GM12878 (cell line): ENCODE data around the gene MUC5AC. TPM values are rescaled to one million over a fixed set of nuclear protein-coding genes. Genes with fewer than 3 reads are reported as not detected.

Experiments used
- ATAC-seq: fragments of 200-7000 bp; cut with Tn5 transposase; 3 replicates; pipeline ENCODE4 v1.9.1; 2020; ENCODE audit warnings: mild to moderate bottlenecking, moderate library complexity
- BruUV-seq: library from RNA; stranded (reverse); fragments of 400-500 nt; replicated peaks from 2 replicates; lab custom pipeline; 2021; lab: Mats Ljungman, UMichigan
- CTCF ChIA-PET: fragments of 300-600 bp; sonication (Branson Sonifier 250); formaldehyde crosslinking; extraction: SDS; loops from one replicate; lab custom pipeline; 2021; ENCODE audit warnings: inconsistent platforms; lab: Yijun Ruan, JAX
- POLR2A ChIA-PET: fragments of 350-600 bp; formaldehyde crosslinking; extraction: SDS; loops from one replicate; lab custom pipeline; 2021; ENCODE audit warnings: inconsistent platforms; lab: Charles Lee
- RAD21 ChIA-PET: fragments of 300-600 bp; sonication (Branson Sonifier 250); formaldehyde crosslinking; loops from one replicate; lab custom pipeline; 2023; ENCODE audit warnings: antibody characterized with exemption; ENCODE audit not compliant: unreplicated experiment; lab: Charles Lee
- SMC1A ChIA-PET: fragments of 300-600 bp; sonication (Branson Sonifier 250); formaldehyde crosslinking; loops from one replicate; lab custom pipeline; 2023; ENCODE audit not compliant: unreplicated experiment, uncharacterized antibody; lab: Charles Lee
- DNase-seq: peaks from one replicate; pipeline ENCODE4 v3.0.0-alpha.2; 2011; ENCODE audit warnings: low read depth, low spot score
- FAIRE-seq: peaks from 3 replicates; lab custom pipeline; 2011; peaks lifted over from hg19 to GRCh38; lab: Jason Lieb, UNC
- H2AFZ ChIP-seq: 2 replicates; pipeline ENCODE4 v1.6.0; 2011; ENCODE audit warnings: low read depth, low read length, control low read depth; ENCODE audit not compliant: control insufficient read depth
- H3K27ac ChIP-seq: 2 replicates; pipeline ENCODE4 v1.5.1; 2011; ENCODE audit warnings: control low read depth; ENCODE audit not compliant: control insufficient read depth, insufficient read depth
- H3K27me3 ChIP-seq, 2 experiments: replicated peaks in 1 of 2; 2 replicates each; pipeline versions ENCODE4 v1.6.0 to v1.6.1; 2011; ENCODE audit warnings: low read length in 1 of 2; ENCODE audit not compliant: control insufficient read depth in 2 of 2, insufficient read depth in 2 of 2
- H3K36me3 ChIP-seq, 2 experiments: 2 replicates each; pipeline ENCODE4 v1.5.1; 2011; ENCODE audit warnings: low read length in 1 of 2; ENCODE audit not compliant: control insufficient read depth in 2 of 2, insufficient read depth in 2 of 2
- H3K4me1 ChIP-seq: 2 replicates; pipeline ENCODE4 v1.6.1; 2011; ENCODE audit warnings: mild to moderate bottlenecking, low read length, moderate library complexity, mixed read lengths; ENCODE audit not compliant: control insufficient read depth, insufficient read depth
- H3K4me2 ChIP-seq: 2 replicates; pipeline ENCODE4 v1.6.0; 2011; ENCODE audit warnings: control low read depth; ENCODE audit not compliant: control insufficient read depth, insufficient read depth
- H3K4me3 ChIP-seq: fragments of 200-600 bp; sonication (generic); 2 replicates; pipeline ENCODE4 v1.5.1; 2016
- H3K79me2 ChIP-seq: 2 replicates; pipeline ENCODE4 v1.6.0; 2011; ENCODE audit warnings: low read length; ENCODE audit not compliant: control insufficient read depth, insufficient read depth
- H3K9ac ChIP-seq: 2 replicates; pipeline ENCODE4 v1.8.0; 2011; ENCODE audit warnings: low read length, control low read depth, mixed read lengths; ENCODE audit not compliant: control insufficient read depth, insufficient read depth
- H3K9me3 ChIP-seq: replicated peaks from 3 replicates; pipeline ENCODE4 v1.5.1; 2011; ENCODE audit warnings: mild to moderate bottlenecking, low read length; ENCODE audit not compliant: control insufficient read depth, insufficient read depth
- H4K20me1 ChIP-seq: 2 replicates; pipeline ENCODE4 v1.6.0; 2011; ENCODE audit not compliant: control insufficient read depth, insufficient read depth
- ATF7 ChIP-seq: fragments of 450-650 bp; IDR thresholded peaks from 2 replicates; pipeline ENCODE4 v1.6.1; 2016; ENCODE audit warnings: low read depth, mild to moderate bottlenecking
- CBFB ChIP-seq: IDR thresholded peaks from 2 replicates; pipeline ENCODE4 v1.6.1; 2016; ENCODE audit warnings: antibody characterized with exemption, low read depth
- CEBPZ ChIP-seq: fragments of 150-350 bp; IDR thresholded peaks from 2 replicates; pipeline ENCODE4 v1.6.1; 2016; ENCODE audit warnings: low read depth, low read length
- CHD1 ChIP-seq: IDR thresholded peaks from 2 replicates; pipeline ENCODE4 v1.6.1; 2012; ENCODE audit warnings: low read depth, low read length, improper control_type of control experiment
- FOXK2 ChIP-seq: fragments of 450-650 bp; IDR thresholded peaks from 2 replicates; pipeline ENCODE4 v1.6.1; 2017; ENCODE audit warnings: mild to moderate bottlenecking, moderate library complexity
- FOXM1 ChIP-seq: IDR thresholded peaks from 2 replicates; pipeline ENCODE4 v1.6.1; 2012; ENCODE audit warnings: low read depth, mild to moderate bottlenecking, inconsistent platforms, low read length, moderate library complexity
- HCFC1 ChIP-seq: fragments of 150-350 bp; IDR thresholded peaks from 2 replicates; pipeline ENCODE4 v1.6.1; 2014; ENCODE audit warnings: low read length
- IRF3 ChIP-seq: fragments of 450-650 bp; IDR thresholded peaks from 2 replicates; pipeline ENCODE4 v1.6.1; 2014; ENCODE audit warnings: mild to moderate bottlenecking
- NFIC ChIP-seq: IDR thresholded peaks from 2 replicates; pipeline ENCODE4 v1.6.1; 2012; ENCODE audit warnings: low read depth, mild to moderate bottlenecking, inconsistent platforms, low read length, moderate library complexity
- PAX5 ChIP-seq: IDR thresholded peaks from 2 replicates; pipeline ENCODE4 v1.6.1; 2011; ENCODE audit warnings: low read depth, low read length, borderline replicate concordance
- RBBP5 ChIP-seq: fragments of 200-600 bp; sonication (generic); conservative IDR thresholded peaks from 2 replicates; pipeline ENCODE4 v1.6.1; 2016
- RELA ChIP-seq: fragments of 450-650 bp; IDR thresholded peaks from 2 replicates; pipeline ENCODE4 v1.8.0; 2014; ENCODE audit warnings: borderline replicate concordance; ENCODE audit not compliant: partially characterized antibody
- ZBED1 ChIP-seq: IDR thresholded peaks from 2 replicates; pipeline ENCODE4 v1.6.1; 2016; ENCODE audit warnings: borderline replicate concordance
- ZNF24 ChIP-seq: fragments of 450-650 bp; IDR thresholded peaks from 2 replicates; pipeline ENCODE4 v1.6.1; 2017; ENCODE audit warnings: antibody characterized with exemption, mild to moderate bottlenecking
- ZNF622 ChIP-seq: fragments of 450-650 bp; IDR thresholded peaks from 2 replicates; pipeline ENCODE4 v1.6.1; 2017; ENCODE audit warnings: mild to moderate bottlenecking, inconsistent platforms
- WGBS: methylation state at CpG from one replicate; pipeline ENCODE4 v1.1.6; 2016; ENCODE audit warnings: low lambda C conversion rate; ENCODE audit not compliant: insufficient replicate concordance, insufficient coverage; ENCODE audit errors: missing lambda C conversion rate; 5-methylcytosine and 5-hydroxymethylcytosine counted together
- in situ Hi-C: fragments of 300-500 bp; cut with MboI; formaldehyde crosslinking; loops from 9 replicates; pipeline ENCODE4 v1.14.3; 2018; ENCODE audit warnings: mixed read lengths
- intact Hi-C: fragments of 100-400 bp; cut with micrococcal nuclease; formaldehyde crosslinking; loops from one replicate; pipeline ENCODE4 v1.14.2; 2022; ENCODE audit not compliant: unreplicated experiment
- polyA plus RNA-seq, 11 experiments: library from polyadenylated mRNA; depleted of rRNA in 4 of 11; unstranded in 6 of 11; stranded (reverse) in 5 of 11; fragments of >200 nt; fragmentation: Nextera tagmentation in 4 of 11; fragmentation: Illumina TruSeq in 1 of 11; extraction: Ambion mirVana in 4 of 11; extraction: Trizol in 1 of 11; gene quantifications; 1 replicate in 1 of 11; 2 replicates in 10 of 11; pipeline versions ENCODE4 v1.2.1 to v1.2.3, GENCODE V29; 2011 to 2016; ENCODE audit warnings: inconsistent platforms in 2 of 11, missing spikeins in 2 of 11, low read depth in 1 of 11
- total RNA-seq, 4 experiments: library from RNA; depleted of rRNA in 3 of 4; stranded (reverse); fragments of >200 nt in 3 of 4; fragmentation: Illumina TruSeq in 1 of 4; extraction: Trizol in 1 of 4; gene quantifications; 2 replicates each; pipeline versions ENCODE4 v1.2.1 to v1.2.3, GENCODE V29; 2013 to 2021
- TF ChIP-seq, protein P1 (sequence below): IDR thresholded peaks from 2 replicates; pipeline ENCODE4 v1.6.1; 2011; ENCODE audit warnings: low read depth, mild to moderate bottlenecking, low read length, moderate library complexity, borderline replicate concordance; ENCODE audit errors: extremely low read depth
- TF ChIP-seq, protein P2 (sequence below): fragments of 450-650 bp; IDR thresholded peaks from 2 replicates; pipeline ENCODE4 v1.6.1; 2017; ENCODE audit warnings: mild to moderate bottlenecking

MUC5AC gene
- total and polyA plus RNA-seq, 10 of the 15 experiments (the other 5 are each of a cell fraction or from before 2014, with no cell fraction given) = under 0.01 to 0.01 TPM; not detected in 8

DNA sequence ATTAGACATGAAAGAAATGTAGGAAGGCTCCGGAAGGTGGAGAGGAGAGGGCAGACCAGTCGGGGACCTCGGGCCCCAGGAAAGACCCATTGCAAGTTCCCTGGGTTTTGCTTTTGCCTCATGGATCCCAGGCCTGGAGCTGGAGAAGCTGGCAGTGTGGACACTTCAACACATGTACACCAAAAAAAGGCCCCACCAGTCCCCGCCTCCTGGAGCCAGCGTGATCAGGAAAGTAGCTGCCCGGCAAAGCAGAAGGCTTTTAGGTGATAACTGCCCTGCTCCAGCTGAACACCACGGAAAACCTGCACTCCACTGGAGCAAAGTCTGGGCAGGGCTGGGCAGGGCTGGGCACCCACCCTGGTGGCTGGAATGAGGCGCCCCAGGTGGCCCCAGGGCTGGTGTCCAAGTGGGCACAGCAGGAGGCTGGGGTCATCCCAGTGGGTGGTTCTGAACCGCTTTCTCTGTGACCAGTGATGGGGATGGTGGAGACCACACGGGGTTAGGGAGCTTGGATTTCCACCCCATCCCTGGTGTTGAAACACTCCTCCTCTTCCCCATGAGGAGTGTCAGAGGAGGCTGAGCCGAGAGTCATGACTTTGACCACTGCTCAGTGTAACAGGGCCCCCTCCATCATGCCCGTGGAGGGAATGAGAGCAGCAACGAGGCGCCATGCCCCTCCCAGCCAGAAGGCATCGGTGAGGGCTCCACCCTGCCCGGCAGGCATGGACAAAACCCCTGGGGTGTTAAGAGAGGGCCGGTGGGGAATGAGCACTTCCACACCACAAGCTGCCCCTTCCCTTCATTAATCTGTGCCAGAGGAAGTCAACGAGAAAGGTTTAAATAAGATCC, 16.9 kb upstream of the MUC5AC start:
- in situ Hi-C loops (no loop called here), intact Hi-C loops (no loop called here)
- DNase-seq (no peak), FAIRE-seq (no peak), ATAC-seq (no peak)
- SMC1A ChIA-PET = no interaction called here
- no peak for TF ChIP-seq CHD1
- no peak for TF ChIP-seq IRF3
- TF ChIP-seq FOXM1 = no peak
- TF ChIP-seq RELA = no peak
- TF ChIP-seq NFIC = no peak
- no peak for TF ChIP-seq ZNF622
- no peak for TF ChIP-seq ATF7
- TF ChIP-seq CEBPZ = no peak
- TF ChIP-seq ZBED1 = no peak
- TF ChIP-seq ZNF24 = no peak
- TF ChIP-seq, protein P1, sequence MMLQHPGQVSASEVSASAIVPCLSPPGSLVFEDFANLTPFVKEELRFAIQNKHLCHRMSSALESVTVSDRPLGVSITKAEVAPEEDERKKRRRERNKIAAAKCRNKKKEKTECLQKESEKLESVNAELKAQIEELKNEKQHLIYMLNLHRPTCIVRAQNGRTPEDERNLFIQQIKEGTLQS = no peak
- TF ChIP-seq PAX5 = no peak
- no peak for TF ChIP-seq FOXK2
- no peak for TF ChIP-seq CBFB
- TF ChIP-seq RBBP5 = no peak
- no peak for TF ChIP-seq HCFC1
- TF ChIP-seq, protein P2, sequence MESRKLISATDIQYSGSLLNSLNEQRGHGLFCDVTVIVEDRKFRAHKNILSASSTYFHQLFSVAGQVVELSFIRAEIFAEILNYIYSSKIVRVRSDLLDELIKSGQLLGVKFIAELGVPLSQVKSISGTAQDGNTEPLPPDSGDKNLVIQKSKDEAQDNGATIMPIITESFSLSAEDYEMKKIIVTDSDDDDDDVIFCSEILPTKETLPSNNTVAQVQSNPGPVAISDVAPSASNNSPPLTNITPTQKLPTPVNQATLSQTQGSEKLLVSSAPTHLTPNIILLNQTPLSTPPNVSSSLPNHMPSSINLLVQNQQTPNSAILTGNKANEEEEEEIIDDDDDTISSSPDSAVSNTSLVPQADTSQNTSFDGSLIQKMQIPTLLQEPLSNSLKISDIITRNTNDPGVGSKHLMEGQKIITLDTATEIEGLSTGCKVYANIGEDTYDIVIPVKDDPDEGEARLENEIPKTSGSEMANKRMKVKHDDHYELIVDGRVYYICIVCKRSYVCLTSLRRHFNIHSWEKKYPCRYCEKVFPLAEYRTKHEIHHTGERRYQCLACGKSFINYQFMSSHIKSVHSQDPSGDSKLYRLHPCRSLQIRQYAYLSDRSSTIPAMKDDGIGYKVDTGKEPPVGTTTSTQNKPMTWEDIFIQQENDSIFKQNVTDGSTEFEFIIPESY = no peak
- no peaks in the 10 kb centered on the region for H3K27me3 ChIP-seq
- no peak overlapping the region for H3K27ac ChIP-seq
- no peaks in the 10 kb centered on the region for H3K36me3 ChIP-seq
- BruUV-seq = no TSS peak
- H3K4me2 ChIP-seq = no peak overlapping the region
- H4K20me1 ChIP-seq = no peaks in the 10 kb centered on the region
- H3K4me3 ChIP-seq = no peak overlapping the region
- H3K9me3 ChIP-seq = peaks cover 3% of the 10 kb centered on the region; the same call in 1 of the 3 replicates
- H3K4me1 ChIP-seq = no peaks in the 10 kb centered on the region
- POLR2A ChIA-PET = no interaction called here
- CTCF ChIA-PET = no interaction called here
- no peak overlapping the region for H3K9ac ChIP-seq
- RAD21 ChIA-PET = no interaction called here
- no peaks in the 10 kb centered on the region for H3K79me2 ChIP-seq
- 39% methylated on average over 18 of the region's 18 CpGs for WGBS
- H2AFZ ChIP-seq = no peak overlapping the region
